ENCODE measurements around the gene DHCR7. TPM values are rescaled to one million over a fixed set of nuclear protein-coding genes. Genes with fewer than 3 reads are reported as not detected.

Gene DHCR7
- total RNA-seq, 1 donor from 2014 or later: 145 TPM

DNA sequence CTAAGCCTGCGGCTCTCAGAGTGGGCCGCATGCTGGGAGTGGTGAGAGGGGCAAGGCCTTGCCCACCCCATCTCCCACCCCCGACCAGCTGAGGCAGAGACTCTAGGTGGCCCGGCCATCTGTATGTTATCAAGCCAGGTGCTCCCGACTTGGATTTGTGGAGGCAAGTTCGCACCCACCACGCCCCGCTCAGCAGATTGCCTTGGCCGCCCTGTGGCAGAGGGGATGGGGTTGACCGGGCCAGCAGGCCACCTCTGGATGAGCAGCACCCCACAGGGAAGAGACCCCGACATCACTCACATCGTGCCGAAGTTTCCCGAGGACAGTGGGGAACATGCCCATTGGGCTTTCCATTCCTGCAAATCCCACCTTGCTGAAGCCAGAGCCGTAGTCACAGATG, 40.8 kb downstream of the DHCR7 start:
- H3K4me3 Mint-ChIP-seq (ENCODE audit: unreplicated experiment): no peak overlapping the region
- H3K27ac Mint-ChIP-seq (ENCODE audit: unreplicated experiment): no peak overlapping the region
- peaks cover 21% of the 10 kb centered on the region for H3K36me3 Mint-ChIP-seq (ENCODE audit: unreplicated experiment)
- H3K27me3 Mint-ChIP-seq (ENCODE audit: unreplicated experiment): peaks cover 13% of the 10 kb centered on the region
- H3K4me1 Mint-ChIP-seq (ENCODE audit: low read depth, unreplicated experiment): no peaks in the 10 kb centered on the region
- peaks cover 14% of the 10 kb centered on the region for H3K9me3 Mint-ChIP-seq (ENCODE audit: unreplicated experiment)
- TF ChIP-seq CTCF (IDR thresholded peaks at IDR 0.05; ENCODE audit: partially characterized antibody, unreplicated experiment): no peak
- DNase-seq: no peak

GRCh38 chr11:71406681-71407080, 41.5 kb downstream of the DHCR7 start:
- H3K4me3 Mint-ChIP-seq (ENCODE audit: unreplicated experiment): no peak overlapping the region
- H3K27me3 Mint-ChIP-seq (ENCODE audit: unreplicated experiment): peaks cover 14% of the 10 kb centered on the region
- no peak for TF ChIP-seq CTCF (IDR thresholded peaks at IDR 0.05; ENCODE audit: partially characterized antibody, unreplicated experiment)
- DNase-seq: no peak
- peaks cover 15% of the 10 kb centered on the region for H3K36me3 Mint-ChIP-seq (ENCODE audit: unreplicated experiment)
- H3K9me3 Mint-ChIP-seq (ENCODE audit: unreplicated experiment): peaks cover 16% of the 10 kb centered on the region
- H3K27ac Mint-ChIP-seq (ENCODE audit: unreplicated experiment): no peak overlapping the region
- H3K4me1 Mint-ChIP-seq (ENCODE audit: low read depth, unreplicated experiment): no peaks in the 10 kb centered on the region

DNA sequence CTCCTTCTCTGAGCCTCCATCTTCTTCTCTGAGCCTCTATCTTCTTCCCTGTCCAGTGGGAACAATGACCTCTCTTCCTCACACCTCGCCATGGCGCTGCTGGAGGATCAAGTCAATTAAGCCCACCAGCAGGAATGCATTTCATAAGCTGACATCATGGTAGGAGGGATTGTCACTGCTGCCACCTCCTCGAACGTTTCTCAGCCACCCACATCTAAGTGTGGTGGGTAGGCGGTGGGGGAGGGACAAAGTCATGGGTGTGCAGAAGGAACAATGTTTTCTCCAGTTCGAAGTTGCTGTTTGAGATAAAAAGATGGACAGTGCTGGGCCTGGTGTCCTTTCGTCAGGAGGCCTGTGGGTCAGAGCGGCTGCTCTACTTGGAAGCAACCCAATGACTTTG, 44.0 kb downstream of the DHCR7 start:
- H3K4me1 Mint-ChIP-seq (ENCODE audit: low read depth, unreplicated experiment): no peaks in the 10 kb centered on the region
- DNase-seq: no peak
- TF ChIP-seq CTCF (IDR thresholded peaks at IDR 0.05; ENCODE audit: partially characterized antibody, unreplicated experiment): no peak
- no peak overlapping the region for H3K4me3 Mint-ChIP-seq (ENCODE audit: unreplicated experiment)
- peaks cover 16% of the 10 kb centered on the region for H3K9me3 Mint-ChIP-seq (ENCODE audit: unreplicated experiment)
- peaks cover 18% of the 10 kb centered on the region for H3K27me3 Mint-ChIP-seq (ENCODE audit: unreplicated experiment)
- H3K36me3 Mint-ChIP-seq (ENCODE audit: unreplicated experiment): peaks cover 14% of the 10 kb centered on the region
- no peak overlapping the region for H3K27ac Mint-ChIP-seq (ENCODE audit: unreplicated experiment)

- Mint-ChIP-seq H3K27ac (ENCODE audit: unreplicated experiment) (no peak overlapping the region), H3K4me1 (ENCODE audit: low read depth, unreplicated experiment) (no peaks in the 10 kb centered on the region), H3K4me3 (ENCODE audit: unreplicated experiment) (no peak overlapping the region), H3K36me3 (ENCODE audit: unreplicated experiment) (peaks cover 14% of the 10 kb centered on the region), H3K9me3 (ENCODE audit: unreplicated experiment) (peaks cover 18% of the 10 kb centered on the region), H3K27me3 (ENCODE audit: unreplicated experiment) (peaks cover 12% of the 10 kb centered on the region)
- no peak for TF ChIP-seq CTCF (IDR thresholded peaks at IDR 0.05; ENCODE audit: partially characterized antibody, unreplicated experiment)
- no peak for DNase-seq
These were observed 45.3 kb downstream of the DHCR7 start for GRCh38 chr11:71402878-71403277.

DNA sequence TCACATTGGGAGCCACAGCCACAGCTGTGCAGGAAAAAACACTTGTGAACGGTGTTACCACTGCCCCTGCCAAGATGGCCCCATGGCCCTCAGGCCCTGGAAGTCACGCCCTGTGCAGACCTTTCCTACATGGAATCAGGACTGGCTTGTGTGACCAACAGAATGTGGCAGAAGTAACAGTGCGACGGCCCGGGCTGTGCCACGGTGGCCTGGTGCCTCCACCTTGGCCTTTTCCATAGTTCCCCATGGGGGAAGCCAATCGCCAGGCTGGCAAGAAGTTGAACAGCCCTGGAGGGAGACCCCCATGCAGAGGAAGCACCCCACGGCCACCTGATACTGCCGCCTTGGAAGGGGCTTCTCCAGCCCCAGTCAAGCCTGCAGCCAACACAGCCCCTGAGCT, 48.0 kb downstream of the DHCR7 start:
- no peak for TF ChIP-seq CTCF (IDR thresholded peaks at IDR 0.05; ENCODE audit: partially characterized antibody, unreplicated experiment)
- DNase-seq: no peak
- H3K4me1 Mint-ChIP-seq (ENCODE audit: low read depth, unreplicated experiment): peaks cover 7% of the 10 kb centered on the region
- H3K36me3 Mint-ChIP-seq (ENCODE audit: unreplicated experiment): peaks cover 14% of the 10 kb centered on the region
- no peak overlapping the region for H3K4me3 Mint-ChIP-seq (ENCODE audit: unreplicated experiment)
- H3K27ac Mint-ChIP-seq (ENCODE audit: unreplicated experiment): no peak overlapping the region
- peaks cover 20% of the 10 kb centered on the region for H3K9me3 Mint-ChIP-seq (ENCODE audit: unreplicated experiment)
- H3K27me3 Mint-ChIP-seq (ENCODE audit: unreplicated experiment): peaks cover 12% of the 10 kb centered on the region

Measured in glutamatergic neuron (in vitro differentiated cells).